ENCODE data around the gene IL31.

IL31 gene

DNA sequence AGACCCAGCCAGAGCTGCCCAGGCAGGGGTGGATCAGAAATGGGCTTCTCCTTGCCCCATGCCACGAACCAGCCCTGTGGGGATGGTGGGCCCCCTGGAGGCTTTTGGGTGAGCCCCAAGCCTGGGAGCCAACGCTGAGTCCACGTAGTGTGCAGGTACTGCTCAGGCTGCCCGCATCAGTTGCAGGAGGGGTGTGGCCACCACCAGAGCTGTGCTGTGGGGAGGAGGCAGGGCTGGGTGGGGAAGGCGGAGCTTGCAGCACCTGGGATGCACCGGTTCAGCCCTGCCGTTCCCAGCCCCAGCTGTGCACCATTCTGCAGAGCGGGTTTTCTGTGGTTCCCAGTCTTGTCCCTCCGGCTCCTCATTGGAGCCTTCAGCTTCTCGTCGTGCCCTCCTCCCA lies 36.3 kb downstream of the IL31 start:
- TF ChIP-seq, protein P1, sequence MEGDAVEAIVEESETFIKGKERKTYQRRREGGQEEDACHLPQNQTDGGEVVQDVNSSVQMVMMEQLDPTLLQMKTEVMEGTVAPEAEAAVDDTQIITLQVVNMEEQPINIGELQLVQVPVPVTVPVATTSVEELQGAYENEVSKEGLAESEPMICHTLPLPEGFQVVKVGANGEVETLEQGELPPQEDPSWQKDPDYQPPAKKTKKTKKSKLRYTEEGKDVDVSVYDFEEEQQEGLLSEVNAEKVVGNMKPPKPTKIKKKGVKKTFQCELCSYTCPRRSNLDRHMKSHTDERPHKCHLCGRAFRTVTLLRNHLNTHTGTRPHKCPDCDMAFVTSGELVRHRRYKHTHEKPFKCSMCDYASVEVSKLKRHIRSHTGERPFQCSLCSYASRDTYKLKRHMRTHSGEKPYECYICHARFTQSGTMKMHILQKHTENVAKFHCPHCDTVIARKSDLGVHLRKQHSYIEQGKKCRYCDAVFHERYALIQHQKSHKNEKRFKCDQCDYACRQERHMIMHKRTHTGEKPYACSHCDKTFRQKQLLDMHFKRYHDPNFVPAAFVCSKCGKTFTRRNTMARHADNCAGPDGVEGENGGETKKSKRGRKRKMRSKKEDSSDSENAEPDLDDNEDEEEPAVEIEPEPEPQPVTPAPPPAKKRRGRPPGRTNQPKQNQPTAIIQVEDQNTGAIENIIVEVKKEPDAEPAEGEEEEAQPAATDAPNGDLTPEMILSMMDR (IDR thresholded peaks at IDR 0.05; ENCODE audit: low read depth, low read length) = no peak
- no peak overlapping the region for H3K4me3 ChIP-seq (ENCODE audit: low read depth, low read length)

DNA sequence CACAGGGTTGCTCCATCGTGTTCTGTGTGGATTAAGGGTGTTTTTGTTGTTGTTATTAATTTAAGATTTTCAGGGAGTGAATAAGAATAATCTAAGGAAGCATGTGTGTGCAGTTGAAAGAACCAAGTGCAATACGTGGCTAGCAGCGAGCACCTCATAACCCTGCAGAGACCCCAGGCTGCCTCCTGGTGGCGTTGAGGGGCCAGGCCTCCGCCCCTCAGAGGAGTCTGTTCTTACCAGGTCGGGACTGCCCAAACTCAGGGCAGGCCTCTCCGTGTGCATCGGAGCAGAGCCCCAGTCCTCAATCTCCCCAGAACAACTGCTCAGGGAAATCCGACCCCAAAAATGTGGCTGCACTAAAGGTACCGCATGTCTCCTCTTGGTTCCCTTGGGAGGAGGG lies 36.8 kb downstream of the IL31 start:
- no peak overlapping the region for H3K4me3 ChIP-seq (ENCODE audit: low read depth, low read length)
- TF ChIP-seq, protein P1 (IDR thresholded peaks at IDR 0.05; ENCODE audit: low read depth, low read length) = no peak

DNA sequence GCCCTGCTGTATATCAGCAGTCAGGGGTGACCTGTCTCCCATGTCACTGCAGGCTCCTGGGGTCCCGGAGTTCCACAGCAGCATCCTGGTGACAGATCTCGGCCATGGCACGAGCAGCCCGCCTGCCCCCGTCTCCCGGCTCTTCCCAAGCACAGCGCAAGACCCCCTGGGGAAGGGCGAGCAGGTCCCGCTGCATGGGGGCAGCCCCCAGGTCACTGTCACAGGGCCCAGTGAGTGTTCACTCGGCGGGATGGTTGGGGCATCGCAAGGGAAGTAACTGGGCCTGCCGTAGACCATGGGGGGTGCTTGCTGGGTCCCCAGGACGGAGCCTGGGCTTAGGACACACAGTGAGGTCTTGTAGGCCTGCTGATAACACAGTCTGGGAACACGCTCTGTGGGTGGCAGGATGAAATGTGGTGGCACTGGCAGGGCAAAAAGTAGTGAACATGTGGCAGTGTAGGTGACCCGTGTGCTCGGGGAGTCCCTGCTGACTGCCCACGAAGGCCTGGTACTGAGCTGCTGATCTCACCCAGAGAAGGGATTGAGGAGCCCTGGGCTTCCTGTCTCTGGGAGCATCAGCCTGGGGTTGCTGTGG lies 38.5 kb downstream of the IL31 start:
- H3K4me3 ChIP-seq (ENCODE audit: low read depth, low read length) = no peak overlapping the region
- TF ChIP-seq, protein P1 (IDR thresholded peaks at IDR 0.05; ENCODE audit: low read depth, low read length) = no peak

DNA sequence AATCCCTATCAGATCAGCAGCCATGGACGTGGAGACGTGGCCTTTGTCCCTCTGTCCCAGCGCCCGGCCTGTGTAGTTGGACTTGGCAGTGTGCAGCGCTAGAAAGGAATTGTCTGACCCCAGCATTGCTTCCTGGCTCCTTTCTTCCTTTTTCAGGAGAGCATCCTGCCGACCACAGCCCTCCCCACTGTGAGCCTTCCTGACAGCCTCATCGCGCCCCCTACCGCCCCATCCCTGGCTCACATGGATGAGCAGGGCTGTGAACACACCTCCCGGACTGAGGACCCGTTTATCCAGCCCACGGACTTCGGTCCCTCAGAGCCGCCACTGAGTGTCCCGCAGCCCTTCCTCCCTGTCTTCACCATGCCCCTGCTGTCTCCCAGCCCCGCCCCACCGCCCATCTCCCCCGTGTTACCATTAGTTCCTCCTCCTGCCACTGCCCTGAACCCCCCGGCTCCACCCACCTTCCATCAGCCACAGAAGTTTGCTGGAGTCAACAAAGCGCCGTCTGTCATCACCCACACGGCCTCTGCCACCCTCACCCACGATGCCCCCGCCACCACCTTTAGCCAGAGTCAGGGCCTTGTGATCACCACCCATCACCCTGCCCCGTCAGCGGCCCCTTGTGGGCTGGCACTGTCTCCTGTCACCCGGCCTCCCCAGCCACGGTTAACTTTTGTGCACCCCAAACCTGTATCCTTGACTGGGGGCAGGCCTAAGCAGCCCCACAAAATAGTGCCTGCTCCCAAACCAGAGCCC lies 40.6 kb downstream of the IL31 start:
- TF ChIP-seq, protein P1 (IDR thresholded peaks at IDR 0.05; ENCODE audit: low read depth, low read length) = no peak
- H3K4me3 ChIP-seq (ENCODE audit: low read depth, low read length) = no peak overlapping the region

DNA sequence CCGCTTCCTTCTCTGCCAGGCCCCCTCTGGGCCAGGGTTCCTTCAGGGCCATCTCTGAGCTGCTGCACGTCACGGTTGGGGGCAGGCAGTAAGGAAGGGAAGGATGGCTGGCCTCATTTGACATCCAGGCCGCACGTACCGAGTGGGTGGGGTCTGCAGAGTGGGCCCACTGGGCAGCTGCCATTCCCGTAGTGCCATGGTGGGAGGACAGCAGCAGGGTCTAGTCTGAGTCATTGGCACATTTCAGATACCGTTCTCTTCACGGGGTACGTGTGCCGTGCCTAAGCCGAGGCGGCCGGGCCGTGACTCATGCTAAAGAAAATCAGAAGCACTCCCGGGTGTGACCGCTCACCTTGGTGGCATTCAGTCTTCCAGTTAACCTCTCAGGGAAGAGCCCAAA lies 43.9 kb downstream of the IL31 start:
- no peak overlapping the region for H3K4me3 ChIP-seq (ENCODE audit: low read depth, low read length)
- TF ChIP-seq, protein P1 (IDR thresholded peaks at IDR 0.05; ENCODE audit: low read depth, low read length) = no peak

DNA sequence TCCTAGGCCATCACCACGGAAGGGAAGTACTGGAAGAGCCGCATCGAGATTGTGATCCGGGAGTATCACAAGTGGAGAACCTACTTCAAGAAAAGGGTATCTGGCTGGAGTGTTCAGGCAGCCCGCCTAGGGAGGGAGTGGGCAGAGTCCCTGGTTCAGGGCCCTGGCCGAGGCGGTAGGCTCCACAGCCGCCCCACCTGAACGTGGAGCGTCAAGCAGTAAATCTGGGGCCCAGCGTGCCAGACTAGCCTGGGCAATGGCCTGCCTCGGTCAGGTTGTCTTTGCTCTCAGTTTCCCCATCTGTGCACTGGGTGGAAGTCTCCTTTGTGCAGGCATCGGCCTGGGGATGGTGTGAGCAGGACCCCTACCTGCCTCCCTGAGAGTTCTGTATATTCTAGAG lies 44.9 kb downstream of the IL31 start:
- TF ChIP-seq, protein P1 (IDR thresholded peaks at IDR 0.05; ENCODE audit: low read depth, low read length) = no peak
- H3K4me3 ChIP-seq (ENCODE audit: low read depth, low read length) = no peak overlapping the region

DNA sequence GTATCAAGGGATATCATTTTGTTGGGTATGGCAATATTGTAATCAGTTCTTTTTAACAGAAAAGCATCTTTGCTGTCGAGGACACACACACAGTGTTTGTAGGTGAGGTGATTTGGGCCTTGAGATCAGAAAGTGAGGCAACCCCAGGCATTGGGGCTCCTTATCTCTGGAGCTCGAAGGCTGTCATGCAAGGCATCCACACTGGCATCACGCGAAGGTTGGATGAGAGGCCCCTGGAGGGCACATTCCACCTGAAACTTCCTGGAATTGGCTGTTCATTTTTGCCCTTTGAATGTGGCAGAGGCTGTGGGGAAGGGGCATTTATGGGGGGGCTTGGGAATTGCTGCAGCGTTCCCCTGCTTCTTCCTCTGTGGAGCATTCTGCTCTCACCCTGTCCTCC lies 45.5 kb downstream of the IL31 start:
- no peak overlapping the region for H3K4me3 ChIP-seq (ENCODE audit: low read depth, low read length)
- TF ChIP-seq, protein P1 (IDR thresholded peaks at IDR 0.05; ENCODE audit: low read depth, low read length) = no peak
